Stimulated activated CD8-positive, alpha-beta memory T cell treated with anti-CD3 and anti-CD28 coated beads, Interleukin-4, amount 100 ng/mL, for 48 hours (primary cell): ENCODE results near the gene DHX38.
"Not testable (repeated sequence)": the region's sequence is repeated elsewhere in the genome, so short reads cannot be mapped to it uniquely, and the experiment has no call there.

Source experiments
- DNase-seq: peaks from one replicate; pipeline ENCODE4 v3.0.0-alpha.2; 2020

Gene DHX38

DNA sequence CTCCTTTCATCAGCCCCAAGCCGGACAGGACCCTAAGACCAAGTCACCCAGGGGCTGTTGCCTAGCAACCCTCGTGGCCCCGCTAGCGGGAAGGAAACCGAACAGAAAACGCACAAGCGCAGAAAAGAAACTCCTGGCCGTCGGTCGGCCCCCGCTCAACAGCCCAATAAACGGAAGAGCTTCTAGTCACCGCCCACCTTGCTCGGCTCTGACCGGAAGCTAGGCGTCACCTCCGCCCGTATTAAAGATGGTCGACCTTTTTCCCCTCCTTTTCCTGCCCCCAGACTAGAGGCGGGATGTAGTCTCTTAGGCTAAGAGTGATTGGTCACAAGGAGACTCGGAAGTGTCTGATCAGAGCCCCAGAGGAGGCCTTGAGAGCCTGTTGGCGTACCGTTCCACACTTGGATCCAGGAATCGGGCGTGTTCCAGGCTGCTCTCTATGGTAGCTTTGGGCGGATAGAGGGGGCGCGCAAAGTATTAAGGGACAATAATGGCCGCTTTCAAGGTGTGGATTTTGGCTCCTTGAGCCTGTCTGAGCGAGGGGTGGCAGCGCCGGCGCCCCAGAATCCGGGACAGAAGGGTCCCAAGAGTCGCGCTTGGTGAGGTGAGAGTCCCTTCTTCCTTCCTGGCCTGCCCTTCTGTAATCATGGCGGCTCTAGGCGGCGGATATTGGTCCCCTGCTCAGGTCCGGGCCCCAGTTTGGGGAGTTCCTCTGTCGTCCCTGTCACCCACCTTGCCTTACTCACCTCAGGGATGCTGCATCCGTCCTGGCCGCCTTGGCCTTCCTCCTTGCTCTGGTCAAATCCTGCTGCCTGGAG lies at the start of gene DHX38, which contains the start of gene TXNL4B:
Gene DHX38, plus strand, starts transcription at position 400 of the 818 bp plus-strand sequence. CDS start 2,311 bp downstream, outside the sequence.
Gene TXNL4B, minus strand, starts transcription at position 173 of the 818 bp plus-strand sequence. CDS start 2,871 bp downstream, outside the sequence.
- DNase-seq: peak; percentile 90

DNA sequence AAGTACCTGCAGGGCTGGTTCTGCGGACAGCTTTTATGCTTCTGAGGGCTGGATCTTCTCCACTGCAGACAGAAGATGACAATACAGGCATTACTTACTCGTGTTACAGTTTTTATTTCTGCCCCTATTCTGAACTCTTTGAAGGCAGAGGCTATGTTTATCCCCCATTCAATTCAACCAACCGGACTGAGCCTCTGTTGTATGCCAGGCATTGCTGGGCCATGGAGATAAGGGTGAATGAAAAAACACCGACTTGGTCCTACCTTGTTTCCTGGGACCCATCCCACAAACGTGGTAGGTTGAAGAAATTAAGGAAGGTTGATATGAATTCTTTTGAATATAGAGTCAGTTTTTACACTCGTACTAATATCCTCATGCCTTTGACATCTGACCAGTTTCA lies 49.4 kb upstream of the DHX38 start:
- no peak for DNase-seq

DNA sequence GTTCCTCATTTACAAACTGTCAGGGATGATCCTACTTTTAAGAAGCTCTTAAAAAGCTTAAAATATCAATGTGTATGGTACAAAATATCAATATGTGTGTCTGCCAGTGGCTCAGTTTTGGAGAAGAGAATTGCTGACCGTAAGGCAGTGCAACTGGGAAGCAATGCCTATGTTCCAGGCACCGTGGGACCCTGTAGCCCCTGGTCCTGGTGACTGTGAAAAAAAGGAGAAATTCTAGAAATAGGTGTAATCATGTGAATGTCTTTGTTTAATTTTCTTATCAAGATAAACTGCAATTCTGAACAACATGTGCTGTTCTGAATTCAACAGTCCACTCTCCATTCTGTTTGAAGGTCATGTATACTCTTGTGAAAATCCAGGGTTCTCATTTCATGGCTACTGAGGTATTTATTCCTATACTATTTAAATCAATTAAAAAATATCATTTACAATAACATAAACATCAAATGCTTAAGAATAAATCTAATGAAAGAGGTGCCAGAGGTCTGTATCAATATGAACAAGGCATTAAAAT lies 48.8 kb upstream of the DHX38 start:
- DNase-seq: no peak

DNA sequence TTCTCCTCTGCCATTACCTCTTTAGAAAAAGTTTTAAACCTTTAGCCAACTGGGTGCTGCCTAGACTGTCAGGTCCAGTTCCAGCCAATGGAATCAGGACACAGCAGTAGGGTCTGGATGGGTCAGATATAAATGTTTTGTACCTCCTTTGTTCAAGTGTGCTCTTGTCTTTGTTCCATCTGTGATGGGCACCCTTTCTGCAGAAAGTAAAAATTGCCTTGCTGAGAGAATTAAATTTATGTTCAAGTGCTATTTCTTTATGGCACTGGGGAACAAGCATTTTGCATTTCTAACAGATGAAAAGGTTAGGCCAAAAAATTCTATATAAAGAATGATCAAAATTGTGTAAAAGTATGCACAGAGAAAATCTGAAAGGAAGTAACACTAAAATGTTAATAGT lies 44.5 kb upstream of the DHX38 start:
- no peak for DNase-seq

DNA sequence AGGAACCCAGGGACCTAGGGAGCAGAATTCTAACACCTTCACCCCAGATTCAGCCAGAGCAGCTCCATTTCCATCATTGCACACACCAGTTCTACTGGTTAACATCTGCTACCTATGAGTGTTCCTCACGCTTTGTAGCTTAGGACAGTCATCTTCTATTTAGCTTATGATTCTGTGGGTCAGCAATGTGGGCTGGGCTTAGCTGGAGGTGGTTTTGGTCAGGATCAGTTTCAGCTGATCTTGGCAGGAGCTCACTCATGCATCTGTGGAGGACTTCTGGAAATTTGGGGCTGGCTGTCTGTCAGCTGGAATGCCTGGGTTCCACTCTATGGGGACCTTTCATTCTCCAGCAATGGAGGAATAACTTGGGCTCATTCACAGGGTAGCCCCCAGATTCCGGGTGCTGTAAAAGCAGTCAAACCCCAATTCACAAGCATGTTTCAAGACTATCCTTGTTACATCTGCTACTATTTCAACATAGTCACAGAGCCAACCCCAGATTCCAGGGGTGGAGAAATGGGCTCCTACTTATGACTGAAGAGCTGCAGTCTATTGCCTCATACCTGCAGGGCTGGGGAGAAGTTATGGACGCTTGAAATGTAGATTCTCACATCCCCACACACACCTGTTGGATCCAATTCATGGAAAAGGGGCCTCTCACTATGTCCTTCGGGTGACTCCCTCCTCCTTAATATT lies 42.7 kb upstream of the DHX38 start:
- no peak for DNase-seq

DNA sequence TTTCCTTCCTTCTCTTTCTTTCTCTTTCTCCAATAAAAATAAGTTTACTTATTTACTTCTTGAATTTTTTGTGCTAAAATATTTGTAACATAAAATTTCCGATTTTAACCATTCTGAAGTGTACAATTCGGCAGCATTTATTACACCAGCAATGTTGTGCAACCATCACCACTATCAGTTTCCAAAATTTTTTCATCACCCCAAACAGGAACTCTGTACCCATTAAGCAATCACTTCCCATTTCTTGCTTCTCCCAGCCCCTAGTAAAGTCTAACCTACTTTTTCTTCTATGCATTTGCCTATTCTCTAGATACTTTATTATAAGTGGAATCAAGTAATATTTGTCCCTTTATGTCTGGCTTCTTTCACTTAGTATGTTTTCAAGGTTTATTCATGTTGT lies 41.8 kb upstream of the DHX38 start:
- DNase-seq: no peak

DNA sequence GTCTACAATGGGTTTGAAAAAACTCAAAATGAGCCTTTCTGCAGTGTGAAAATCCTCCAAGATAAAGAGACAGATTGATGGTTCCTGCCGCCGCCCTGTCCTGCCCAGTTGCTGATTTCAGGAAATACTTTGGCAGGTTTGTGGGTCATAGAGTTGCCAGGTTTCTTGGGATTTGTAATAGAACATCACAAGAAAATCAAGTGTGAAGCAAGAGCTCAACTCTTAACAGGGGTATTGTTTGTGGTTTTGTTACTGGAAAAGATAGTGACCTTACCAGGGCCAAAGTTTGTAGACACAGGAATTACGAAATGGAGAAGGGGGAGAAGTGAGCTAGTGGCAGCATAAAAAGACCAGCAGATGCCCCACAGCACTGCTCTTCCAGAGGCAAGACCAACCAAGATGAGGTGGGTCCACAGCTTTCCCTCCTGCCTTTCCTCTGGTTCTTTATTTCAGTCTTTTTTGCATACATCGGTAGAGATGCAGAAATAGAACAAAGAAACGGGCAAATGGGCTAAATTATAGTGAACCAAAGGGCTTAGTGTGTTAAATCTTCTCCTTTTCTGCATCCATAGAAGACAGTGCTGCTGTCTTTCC lies 39.3 kb upstream of the DHX38 start, which contains the start of gene HP:
Gene HP, plus strand, starts transcription at position 252 of the 594 bp plus-strand sequence. Its CDS starts 148 bp downstream, at position 400.
- not testable (repeated sequence) for DNase-seq

DNA sequence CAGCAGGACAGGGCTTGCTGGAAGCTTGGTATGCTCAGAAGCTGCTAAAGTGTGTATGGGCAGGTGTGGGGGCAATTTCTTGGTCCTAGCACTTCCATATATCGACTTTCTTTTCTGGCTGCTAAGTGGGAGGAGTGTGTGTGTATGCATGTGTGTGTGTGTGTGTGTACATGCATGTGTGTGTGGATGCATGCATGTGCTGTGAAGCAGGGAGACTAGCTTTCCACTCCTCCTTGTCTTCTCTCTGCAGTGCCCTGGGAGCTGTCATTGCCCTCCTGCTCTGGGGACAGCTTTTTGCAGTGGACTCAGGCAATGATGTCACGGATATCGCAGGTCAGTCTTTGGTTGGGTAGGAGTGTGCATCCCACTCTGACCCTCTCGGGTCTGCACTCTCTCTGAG lies 37.7 kb upstream of the DHX38 start:
- no peak for DNase-seq

DNA sequence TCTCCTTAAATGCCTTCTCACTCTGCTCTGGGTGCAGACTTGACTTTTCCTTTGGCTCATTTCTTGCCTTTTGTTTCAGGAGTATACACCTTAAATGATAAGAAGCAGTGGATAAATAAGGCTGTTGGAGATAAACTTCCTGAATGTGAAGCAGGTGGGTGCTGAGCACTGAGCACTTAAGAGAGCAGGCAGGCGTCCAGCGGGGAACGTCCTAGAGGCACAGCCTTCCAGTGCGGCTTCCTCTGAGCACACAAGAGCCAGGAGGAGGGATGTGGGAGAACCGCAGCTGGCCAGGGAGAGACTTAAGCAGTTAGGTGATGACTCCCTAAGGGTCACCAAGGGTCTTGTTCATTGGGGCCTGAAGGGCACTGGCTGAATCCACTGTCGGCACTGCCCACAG lies 36.3 kb upstream of the DHX38 start:
- not testable (repeated sequence) for DNase-seq

DNA sequence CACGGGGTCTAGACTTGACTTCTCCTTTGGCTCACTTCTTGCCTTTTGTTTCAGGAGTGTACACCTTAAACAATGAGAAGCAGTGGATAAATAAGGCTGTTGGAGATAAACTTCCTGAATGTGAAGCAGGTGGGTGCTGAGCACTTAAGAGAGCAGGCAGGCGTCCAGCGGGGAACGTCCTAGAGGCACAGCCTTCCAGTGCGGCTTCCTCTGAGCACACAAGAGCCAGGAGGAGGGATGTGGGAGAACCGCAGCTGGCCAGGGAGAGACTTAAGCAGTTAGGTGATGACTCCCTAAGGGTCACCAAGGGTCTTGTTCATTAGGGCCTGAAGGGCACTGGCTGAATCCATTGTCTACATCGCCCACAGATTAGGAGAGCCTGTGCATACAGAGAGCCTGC lies 34.6 kb upstream of the DHX38 start:
- DNase-seq: not testable (repeated sequence)

DNA sequence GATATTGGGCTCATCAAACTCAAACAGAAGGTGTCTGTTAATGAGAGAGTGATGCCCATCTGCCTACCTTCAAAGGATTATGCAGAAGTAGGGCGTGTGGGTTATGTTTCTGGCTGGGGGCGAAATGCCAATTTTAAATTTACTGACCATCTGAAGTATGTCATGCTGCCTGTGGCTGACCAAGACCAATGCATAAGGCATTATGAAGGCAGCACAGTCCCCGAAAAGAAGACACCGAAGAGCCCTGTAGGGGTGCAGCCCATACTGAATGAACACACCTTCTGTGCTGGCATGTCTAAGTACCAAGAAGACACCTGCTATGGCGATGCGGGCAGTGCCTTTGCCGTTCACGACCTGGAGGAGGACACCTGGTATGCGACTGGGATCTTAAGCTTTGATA lies 33.2 kb upstream of the DHX38 start:
- DNase-seq: no peak

DNA sequence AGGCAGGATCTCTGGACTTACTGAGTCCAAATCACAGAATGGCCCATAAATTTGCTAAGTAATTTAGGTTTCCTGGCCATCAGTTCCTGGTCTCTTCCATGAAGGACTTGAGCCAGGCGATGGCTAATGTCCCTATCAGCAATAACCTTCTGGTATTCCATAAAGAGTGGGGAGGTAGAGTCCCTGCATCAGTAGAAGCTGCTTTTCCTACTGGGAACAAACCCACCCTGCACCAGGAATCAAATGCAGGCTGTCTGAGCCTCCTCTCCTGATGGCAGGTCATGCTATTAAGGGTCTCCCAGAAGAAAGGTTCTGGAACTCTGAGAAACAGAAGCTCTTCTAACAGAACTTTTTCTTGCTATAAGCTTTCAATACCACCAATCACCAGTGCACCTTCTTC lies 32.1 kb upstream of the DHX38 start:
- DNase-seq: no peak

DNA sequence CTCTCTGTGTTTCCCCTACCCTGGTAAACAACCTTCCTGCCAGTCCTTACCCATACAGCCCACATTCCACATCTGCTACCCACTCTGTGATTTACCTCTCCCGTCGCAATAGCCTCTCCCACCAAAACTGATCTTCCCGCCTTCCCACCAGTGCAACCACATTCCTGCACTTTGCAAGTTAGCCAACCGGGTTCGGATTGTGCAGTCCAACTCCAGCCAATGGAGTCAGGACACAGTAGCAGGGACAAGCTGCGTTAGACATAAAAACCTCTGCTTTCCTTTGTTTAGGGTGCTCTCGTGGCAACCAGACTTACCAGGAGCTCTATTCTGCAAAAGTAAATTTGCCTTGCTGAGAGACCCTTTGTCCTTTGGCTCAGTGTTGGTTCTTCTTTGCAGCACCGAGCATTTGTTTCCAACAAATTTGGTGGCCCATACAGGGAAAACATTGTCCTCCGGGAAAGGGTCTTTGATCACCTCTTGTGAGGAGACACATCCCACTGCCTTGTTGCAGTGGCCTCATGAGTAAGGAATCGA lies 29.2 kb upstream of the DHX38 start:
- no peak for DNase-seq

DNA sequence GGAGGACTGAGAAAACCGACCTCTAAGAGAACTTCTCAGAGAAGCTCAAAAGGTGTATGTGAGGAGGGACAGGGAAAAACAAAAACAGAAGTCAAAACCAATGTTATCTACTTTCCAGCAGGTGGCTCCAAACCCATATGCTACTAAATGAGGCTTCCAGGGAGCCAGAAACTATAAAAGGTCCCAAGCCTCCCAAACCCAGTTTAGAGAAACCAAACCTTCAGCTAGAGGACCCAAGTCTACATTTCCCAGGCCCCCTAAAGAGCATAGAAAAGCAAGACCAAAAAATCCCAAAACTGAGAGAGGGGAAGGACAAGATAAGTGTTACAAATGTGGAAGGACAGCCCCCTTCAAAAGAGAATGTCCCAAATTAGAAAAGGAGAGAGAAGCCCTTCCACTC lies 26.9 kb upstream of the DHX38 start:
- DNase-seq: no peak

DNA sequence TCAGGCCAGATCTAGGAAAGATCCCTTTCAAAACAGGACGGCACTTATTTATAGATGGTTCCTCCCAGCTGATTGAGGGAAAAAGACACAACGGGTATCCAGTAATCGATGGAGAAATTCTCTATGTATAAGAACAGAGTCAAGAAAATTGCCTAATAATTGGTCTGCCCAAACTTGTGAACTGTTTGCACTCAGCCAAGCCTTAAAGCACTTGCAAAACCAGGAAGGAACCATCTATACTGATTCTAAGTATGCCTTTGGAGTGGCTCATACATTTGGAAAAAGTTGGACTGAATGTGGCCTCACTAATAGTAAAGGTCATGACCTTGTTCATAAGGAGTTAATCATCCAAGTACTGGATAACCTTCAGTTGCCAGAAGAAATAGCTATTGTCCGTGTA lies 24.7 kb upstream of the DHX38 start:
- no peak for DNase-seq

DNA sequence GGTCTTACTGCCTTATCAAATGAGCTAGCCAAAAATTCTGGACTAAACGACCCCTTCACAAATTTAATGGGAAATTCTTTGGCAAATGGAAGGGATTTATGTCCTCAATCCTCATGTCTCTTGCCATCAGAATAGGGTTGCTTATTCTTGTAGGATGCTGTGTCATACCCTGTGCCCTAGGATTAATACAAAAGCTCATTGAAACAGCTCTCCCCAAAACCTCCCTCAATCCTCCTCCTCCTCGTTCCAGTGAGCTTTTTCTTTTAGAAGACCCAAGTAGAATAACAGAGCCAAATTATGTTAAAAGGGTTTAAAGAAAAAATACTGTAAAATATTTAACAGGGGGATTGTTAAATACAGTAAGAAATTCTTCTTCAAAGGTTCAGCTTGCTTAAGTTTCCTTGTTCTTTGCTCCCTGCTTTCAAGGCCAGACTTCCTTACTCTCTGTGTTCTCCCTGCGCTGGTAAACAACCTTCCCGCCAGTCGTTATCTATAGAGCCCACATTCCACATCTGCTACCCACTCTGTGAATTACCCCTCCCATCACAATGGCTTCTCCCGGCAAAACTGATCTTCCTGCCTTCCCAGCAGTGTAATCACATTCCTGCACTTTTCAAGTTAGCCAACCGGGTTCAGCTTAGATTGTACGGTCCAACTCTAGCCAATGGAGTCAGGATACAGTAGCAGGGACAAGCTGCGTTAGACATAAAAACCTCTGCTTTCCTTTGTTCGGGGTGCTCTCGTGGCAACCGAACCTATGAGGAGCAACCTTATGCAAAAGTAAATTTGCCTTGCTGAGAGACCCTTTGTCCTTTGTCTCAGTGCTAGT lies 20.9 kb upstream of the DHX38 start:
- DNase-seq: no peak

DNA sequence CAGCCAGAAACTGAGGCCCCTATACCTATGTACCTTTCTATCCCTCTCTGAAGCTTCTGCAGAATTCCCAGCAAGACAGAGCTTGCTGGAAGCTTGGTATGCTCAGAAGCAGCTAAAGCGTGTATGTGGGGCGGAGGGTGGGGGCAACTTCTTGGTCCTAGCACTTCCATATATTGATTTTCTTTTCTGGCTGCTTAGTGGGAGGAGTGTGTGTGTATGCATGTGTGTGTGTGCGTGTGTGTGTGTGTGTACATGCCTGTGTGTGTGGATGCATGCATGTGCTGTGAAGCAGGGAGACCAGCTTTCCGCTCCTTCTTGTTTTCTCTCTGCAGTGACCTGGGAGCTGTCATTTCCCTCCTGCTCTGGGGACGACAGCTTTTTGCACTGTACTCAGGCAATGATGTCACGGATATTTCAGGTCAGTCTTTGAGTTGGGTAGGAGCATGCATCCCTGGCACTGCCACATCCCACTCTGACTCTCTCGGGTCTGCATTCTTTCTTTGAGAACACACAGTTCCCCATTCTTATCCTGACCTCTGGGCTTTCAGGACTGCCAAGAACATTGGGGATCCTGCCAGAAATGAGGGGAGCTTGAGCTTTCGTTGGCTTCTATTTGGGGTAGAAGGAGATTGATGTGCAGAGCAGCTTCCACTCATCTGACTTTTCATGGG lies 20.0 kb upstream of the DHX38 start:
- no peak for DNase-seq

DNA sequence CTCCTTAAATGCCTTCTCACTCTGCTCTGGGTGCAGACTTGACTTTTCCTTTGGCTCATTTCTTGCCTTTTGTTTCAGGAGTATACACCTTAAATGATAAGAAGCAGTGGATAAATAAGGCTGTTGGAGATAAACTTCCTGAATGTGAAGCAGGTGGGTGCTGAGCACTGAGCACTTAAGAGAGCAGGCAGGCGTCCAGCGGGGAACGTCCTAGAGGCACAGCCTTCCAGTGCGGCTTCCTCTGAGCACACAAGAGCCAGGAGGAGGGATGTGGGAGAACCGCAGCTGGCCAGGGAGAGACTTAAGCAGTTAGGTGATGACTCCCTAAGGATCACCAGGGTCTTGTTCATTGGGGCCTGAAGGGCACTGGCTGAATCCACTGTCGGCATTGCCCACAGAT lies 18.6 kb upstream of the DHX38 start:
- not testable (repeated sequence) for DNase-seq

DNA sequence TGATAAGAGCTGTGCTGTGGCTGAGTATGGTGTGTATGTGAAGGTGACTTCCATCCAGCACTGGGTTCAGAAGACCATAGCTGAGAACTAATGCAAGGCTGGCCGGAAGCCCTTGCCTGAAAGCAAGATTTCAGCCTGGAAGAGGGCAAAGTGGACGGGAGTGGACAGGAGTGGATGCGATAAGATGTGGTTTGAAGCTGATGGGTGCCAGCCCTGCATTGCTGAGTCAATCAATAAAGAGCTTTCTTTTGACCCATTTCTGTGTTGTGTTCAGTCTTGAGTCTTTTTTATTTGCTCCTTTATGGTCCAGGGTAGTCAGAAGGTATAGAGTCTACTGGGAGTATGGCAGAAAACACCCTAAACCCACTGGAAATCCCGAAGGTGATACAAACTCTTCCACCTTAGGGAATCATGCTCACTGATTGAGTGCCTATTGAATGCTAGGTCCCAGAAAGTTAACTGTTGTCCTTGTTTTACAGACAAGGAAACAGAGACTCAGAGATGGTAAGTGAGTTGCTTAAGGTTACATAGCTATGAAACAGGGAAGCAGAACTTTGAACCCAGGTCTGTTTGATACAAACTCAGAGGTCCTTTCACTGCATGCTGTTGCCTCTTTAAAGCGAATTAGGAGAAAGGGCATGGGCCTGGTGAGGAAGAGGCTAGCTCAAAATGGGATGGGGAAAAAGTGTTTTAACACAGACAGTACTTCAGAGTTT lies 16.5 kb upstream of the DHX38 start:
- not testable (repeated sequence) for DNase-seq

DNA sequence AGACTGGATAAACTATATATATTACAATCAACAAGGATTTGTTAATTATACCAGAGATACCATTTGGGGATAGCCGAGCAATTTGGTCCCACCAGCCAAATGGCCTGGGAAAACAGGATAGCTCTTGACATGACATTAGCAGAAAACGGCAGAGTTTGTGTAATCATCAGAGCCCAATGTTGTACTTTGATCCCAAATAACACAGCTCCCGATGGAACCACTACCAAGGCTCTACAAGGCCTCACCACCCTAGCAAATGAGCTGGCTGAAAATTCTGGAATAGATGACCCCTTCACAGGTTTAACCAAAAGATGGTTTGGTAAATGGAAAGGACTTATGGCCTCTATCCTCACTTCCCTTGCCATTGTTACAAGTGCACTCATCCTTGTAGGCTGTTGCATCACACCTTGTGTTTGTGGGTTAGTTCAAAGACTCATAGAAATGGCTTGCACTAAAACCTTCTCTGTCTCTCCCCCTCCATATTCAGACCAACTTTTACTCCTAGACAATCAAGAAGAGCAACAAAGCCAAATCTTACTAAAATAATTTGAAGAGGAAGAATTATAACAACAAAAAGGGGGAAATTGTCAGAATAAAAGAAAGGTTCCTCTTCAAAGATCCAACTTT lies 9.8 kb upstream of the DHX38 start:
- no peak for DNase-seq
